GM12874 (cell line): Measurements from ENCODE around the gene SRPK1.

Source experiments
- CTCF ChIP-seq: IDR thresholded peaks from 2 replicates; pipeline ENCODE4 v1.5.1; 2011; ENCODE audit warnings: low read depth, mild to moderate bottlenecking, control low read depth, low read length, moderate library complexity; ENCODE audit not compliant: insufficient read depth

Gene SRPK1

GRCh38 chr6:35897486-35897885 lies 23.4 kb downstream of the SRPK1 start:
- TF ChIP-seq CTCF: no peak

GRCh38 chr6:35897036-35897435 lies 23.9 kb downstream of the SRPK1 start:
- TF ChIP-seq CTCF: no peak

- no peak for TF ChIP-seq CTCF
Observed at GRCh38 chr6:35896228-35896627, 24.7 kb downstream of the SRPK1 start.

GRCh38 chr6:35895560-35895959 lies 25.3 kb downstream of the SRPK1 start:
- TF ChIP-seq CTCF: no peak

GRCh38 chr6:35894776-35895175 lies 26.1 kb downstream of the SRPK1 start:
- no peak for TF ChIP-seq CTCF

- no peak for TF ChIP-seq CTCF
Observed at GRCh38 chr6:35893246-35893645, 27.7 kb downstream of the SRPK1 start.

GRCh38 chr6:35892482-35892881 lies 28.4 kb downstream of the SRPK1 start:
- TF ChIP-seq CTCF: no peak

- no peak for TF ChIP-seq CTCF
Observed at GRCh38 chr6:35879151-35879550, 41.7 kb downstream of the SRPK1 start.
